NCI-H1930 (cell line): ENCODE measurements around the gene FGF4.
A peak's percentile ranks its signal among the peaks of the same experiment; 100 is the strongest.

Experiments
- DNase-seq, 2 experiments: peaks; one replicate each; lab custom pipeline; 2025; lab: John Stamatoyannopoulos, UW

Gene FGF4

DNA sequence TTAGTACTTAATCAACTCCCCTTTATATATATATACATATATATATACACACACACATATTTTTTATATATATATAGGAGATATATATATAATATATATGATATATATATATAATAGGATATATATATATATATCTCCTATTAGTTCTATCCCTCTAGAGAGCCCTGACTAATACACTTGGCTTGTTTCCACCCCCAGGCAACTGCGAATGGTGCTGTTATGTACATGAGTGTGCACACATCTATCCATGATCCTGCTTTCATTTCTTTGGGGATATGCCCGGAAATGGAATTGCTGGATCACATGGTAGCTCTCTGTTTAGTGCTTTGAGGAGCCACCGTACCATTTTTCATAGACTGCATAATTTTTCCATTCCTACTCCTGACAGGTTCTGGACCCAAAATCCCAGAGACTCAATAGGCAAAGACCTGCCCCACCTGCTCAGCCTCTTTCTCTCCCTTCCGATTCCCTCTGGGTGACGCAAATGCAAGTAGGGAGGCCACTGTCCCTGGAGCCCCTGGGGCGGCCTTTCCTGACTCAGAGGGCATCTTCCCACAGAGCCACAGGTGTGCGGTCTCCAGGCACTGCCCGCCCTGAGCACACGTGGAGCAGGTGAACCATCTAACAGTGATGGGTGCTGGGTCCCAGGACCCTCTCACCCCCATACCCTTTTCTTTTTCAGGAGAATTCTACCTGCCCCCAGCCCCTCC lies 32.1 kb upstream of the FGF4 start:
- DNase-seq = no peak

DNA sequence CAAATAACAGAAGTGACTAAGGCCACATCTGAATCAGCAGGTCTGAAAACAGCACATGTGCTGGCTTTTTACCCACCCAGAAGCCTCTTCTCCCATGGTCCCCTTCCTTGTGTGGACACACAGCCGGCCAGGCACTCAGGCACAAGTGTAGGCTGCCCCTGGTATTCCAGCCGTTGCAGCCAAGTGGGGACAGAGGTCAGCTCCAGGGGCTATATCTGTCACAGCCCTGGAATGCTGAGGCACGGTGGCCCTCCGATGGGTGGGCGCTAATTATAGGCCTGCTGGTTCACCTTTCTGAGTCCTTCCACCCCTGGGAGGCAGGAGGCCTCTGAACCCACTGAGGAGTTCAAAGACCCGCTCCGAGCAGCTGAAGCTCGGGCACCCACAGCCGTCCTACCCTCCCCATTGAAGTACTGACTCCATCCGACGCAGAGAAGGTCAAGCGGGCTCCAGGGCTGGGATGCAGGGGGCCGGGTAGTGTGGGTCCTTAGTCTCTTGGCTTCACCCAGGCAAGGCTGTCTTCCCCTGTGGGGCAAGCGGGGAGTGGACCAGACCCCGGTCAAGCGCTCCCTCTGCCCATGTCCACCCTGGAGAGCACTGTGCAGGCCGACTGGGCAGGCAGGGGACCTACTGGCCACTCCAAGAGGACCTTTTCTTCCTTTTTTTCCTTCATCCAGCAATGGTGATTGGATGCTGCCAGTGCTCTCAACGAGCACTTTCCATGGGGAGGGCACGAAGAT lies 29.8 kb upstream of the FGF4 start:
- DNase-seq = no peak

DNA sequence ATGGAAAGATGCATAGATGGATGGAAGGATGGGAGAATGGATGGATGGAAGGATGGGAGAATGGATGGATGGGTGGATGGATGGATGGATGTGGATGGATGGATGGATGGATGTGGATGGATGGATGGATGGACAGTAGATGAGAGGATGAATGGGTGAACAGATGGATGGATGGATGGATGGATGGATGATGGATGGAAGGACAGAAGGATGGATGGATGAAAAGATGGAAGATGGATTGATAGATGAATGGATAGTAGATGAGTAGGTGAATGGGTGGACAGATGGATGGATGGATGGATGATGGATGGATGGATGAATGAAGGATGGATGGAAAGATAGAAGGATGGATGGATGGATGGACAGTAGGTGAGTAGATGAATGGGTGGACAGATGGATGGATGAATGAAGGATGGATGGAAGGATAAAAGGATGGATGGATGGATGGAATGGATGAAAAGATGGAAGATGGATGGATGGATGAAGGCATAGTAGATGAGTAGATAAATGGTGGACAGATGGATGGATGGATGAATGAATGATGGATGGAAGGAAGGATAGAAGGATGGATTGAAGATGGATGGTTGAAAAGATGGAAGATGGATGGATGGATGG lies 28.6 kb upstream of the FGF4 start:
- no peak for DNase-seq

GRCh38 chr11:69803022-69803421 lies 27.9 kb upstream of the FGF4 start:
- no peak for DNase-seq

GRCh38 chr11:69802590-69802989 lies 27.4 kb upstream of the FGF4 start:
- no peak for DNase-seq

- DNase-seq = peak in 1 of 2 experiments; percentile 2
Measured at GRCh38 chr11:69801513-69802335, 26.6 kb upstream of the FGF4 start.

GRCh38 chr11:69800278-69800677 lies 25.1 kb upstream of the FGF4 start:
- DNase-seq = no peak

GRCh38 chr11:69799582-69799981 lies 24.4 kb upstream of the FGF4 start:
- DNase-seq = no peak

DNA sequence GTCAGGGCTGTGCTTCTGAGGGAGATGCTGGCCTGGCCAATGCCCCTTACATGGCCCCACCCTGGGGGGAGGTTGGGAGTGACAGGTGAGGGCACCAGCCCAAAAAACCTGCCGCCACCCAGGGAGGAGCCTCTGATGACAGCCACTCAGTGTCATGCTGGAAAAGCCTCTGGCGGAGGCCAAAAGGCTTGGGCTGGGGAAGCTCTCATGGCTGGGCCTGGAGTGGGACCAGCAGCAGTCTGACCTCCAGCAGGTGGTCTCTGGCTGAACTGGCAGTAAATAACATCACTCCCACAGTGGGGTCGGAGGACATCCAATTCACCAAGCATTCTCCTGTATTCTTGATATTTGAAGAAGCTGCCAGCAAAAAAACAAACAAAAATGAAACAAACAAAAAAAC lies 24.0 kb upstream of the FGF4 start:
- no peak for DNase-seq

- DNase-seq = no peak
Measured at GRCh38 chr11:69797737-69798528, 22.8 kb upstream of the FGF4 start.

DNA sequence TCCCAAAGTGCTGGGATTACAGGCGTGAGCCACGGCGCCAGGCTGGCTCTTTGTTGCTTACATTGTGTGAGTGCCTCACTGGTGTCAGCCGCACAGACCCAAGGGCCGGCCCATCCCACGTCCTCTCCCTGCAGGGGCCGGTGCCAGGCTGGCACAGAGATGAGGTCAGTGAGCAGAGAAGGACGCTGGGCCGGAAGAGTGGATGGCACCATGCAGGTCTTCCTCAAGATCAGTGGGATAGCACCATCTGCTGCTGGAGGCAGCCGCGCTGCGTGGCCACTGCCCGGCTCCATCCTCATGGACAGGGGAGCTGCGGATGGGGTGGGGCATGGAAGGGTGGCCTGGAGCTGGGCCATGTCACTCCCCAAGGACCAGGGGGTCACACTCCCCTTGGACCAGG lies 22.0 kb upstream of the FGF4 start:
- no peak for DNase-seq

DNA sequence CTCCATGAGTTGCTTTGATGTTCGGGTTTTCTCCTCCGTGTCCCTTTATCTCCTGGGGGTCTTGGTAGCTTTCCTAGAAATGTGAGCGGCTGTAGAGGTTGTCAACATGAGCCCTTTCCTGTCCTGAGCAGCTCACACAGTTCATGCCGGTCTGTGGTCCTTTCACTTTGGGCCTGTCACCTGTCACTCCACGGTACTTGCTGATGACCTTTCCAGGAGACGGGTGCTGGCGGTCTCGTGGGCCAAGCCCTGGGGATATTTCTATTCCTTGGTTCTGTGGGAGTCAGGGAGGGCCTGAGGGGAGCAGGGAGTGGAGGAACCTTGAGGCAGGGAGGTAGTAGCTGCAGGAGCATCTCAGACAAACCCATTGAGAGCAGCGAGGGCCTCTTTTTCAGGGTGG lies 20.9 kb upstream of the FGF4 start:
- no peak for DNase-seq

DNA sequence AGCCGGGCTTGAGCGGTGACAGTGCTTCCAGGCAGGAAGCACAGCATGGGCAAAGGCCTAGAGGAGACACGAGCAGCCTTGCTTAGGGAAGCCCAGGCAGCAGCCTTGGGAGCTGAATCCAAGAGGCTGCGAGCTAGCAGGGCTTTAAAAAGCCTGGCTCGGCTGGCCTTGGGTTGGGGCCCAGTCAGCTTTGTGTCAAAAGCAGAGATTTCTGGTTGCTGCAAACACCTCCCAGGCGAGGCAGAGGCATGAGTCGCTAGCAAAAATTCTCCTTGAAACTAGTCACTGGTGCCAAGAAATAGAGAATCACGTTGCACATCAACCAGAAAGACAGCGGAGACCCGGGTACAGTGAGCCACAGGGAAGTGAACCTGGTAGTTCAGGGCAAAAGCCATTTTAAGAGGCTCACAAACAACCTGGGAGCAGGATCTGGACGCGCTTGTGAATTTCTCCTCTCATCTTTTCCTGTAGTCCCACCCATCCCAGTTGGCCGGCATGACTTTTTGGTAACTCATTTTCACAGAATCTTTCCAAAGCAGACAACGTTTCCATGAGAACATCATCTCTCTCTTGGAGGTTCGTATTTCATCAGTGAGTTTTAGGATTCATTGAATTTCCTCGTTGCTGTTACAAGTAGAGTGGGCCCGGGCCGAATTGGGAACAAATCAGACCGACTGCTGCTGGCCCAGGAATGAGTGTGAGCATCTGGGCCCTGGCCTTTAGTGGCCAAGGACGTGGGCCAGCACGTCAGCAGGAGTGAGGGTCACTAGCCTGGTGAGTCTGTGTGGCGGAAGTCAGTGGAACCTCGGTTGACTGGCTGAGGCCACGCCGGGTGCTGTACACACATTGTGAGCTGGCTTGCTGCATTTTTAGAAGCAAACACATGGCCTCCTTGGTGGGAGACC lies 16.4 kb upstream of the FGF4 start:
- DNase-seq = no peak

DNA sequence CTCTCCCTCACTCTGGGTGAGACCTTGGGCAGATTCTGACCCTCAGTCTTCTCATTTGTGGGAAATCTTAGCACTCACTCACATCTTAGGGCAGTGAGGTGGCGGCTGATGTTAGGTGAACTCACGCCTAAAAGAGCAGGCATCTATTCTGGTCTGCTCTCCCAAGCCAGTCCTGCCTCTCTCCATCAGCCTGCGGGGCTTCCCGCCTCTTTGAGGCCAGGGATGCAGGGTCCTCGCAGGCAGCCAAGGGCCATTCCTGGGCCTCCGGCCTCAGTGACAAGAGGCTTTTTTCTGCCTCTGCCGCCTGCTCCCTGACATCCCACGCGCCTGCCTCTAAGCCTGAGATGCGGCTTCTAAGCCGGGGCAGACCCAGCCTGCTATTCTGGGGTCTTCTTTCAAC lies 13.8 kb upstream of the FGF4 start:
- no peak for DNase-seq

GRCh38 chr11:69787906-69788305 lies 12.8 kb upstream of the FGF4 start:
- DNase-seq = no peak

GRCh38 chr11:69787457-69787856 lies 12.3 kb upstream of the FGF4 start:
- no peak for DNase-seq

- DNase-seq = no peak
Measured at GRCh38 chr11:69781241-69781640, 6.1 kb upstream of the FGF4 start.

GRCh38 chr11:69778373-69778772 lies 3.2 kb upstream of the FGF4 start:
- no peak for DNase-seq

- DNase-seq = no peak
Measured at GRCh38 chr11:69774354-69775162, 583 bp downstream of the FGF4 start.
